ENCODE results near the gene TRABD2B.

Gene TRABD2B

DNA sequence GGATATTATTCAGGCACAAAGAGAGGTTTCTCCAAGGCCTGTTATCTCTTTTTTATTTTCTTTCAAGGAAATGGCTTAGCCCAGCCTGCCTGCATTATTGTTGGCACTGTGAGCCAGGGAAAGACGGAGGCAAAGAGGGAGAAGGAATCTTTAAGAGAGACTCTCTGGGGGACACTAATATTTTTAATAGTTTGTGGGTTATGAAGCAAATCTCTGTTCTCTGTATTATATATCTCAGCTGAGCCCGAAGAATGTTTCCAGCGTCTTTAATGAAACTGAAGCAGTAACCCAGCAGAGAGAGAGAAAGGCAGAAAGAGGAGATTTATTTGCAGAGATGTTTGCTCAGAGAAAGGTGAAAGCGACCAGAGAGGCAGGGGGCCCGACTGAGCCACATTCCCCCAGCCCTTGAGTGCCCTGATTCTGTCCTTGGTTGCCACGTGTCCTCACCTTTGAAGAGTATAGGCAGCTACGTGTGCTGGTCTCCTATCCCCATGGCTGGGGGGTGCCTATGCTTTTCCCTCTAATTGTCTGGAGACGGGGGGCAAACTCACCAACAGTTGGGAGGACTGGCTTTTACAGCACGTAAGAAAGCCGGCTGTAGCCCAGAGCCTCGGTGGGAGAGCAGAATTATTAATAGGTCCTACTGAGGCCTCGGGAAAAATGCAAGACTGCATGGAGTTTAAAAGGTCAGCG is 166.4 kb downstream of the TRABD2B start:
- no peak for FAIRE-seq
- DNase-seq (ENCODE audit: low spot score): no peak

- FAIRE-seq (no peak), DNase-seq (ENCODE audit: low spot score) (no peak)
These were observed 167.2 kb downstream of the TRABD2B start for GRCh38 chr1:47830021-47830420.

GRCh38 chr1:47828978-47829377 is 168.2 kb downstream of the TRABD2B start:
- DNase-seq (ENCODE audit: low spot score): no peak
- no peak for FAIRE-seq

DNA sequence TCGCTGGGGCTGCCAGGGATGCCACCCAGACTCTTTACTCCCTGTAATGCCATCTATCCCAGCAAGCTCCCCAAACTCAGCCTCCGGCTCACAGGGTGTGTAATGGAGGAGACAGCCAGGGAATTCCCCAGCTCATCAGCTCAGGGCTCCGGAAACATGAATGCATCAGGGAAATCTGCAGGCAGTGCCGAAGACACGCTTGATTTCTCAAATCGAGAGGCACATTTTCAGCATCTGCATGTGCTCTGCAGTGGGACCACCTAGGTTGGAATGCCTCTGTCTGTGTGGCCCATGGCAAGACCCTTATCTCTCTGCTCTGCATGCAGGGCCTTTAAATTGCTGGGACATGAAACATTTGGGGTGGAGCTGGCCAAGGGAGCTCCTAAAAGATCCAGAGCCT is 170.1 kb downstream of the TRABD2B start:
- FAIRE-seq: no peak

GRCh38 chr1:47824716-47825115 is 172.5 kb downstream of the TRABD2B start:
- FAIRE-seq: no peak
- DNase-seq (ENCODE audit: low spot score): no peak

More for the DNA sequence above, 170.1 kb downstream of the TRABD2B start:
- no peak for DNase-seq (ENCODE audit: low spot score)

DNA sequence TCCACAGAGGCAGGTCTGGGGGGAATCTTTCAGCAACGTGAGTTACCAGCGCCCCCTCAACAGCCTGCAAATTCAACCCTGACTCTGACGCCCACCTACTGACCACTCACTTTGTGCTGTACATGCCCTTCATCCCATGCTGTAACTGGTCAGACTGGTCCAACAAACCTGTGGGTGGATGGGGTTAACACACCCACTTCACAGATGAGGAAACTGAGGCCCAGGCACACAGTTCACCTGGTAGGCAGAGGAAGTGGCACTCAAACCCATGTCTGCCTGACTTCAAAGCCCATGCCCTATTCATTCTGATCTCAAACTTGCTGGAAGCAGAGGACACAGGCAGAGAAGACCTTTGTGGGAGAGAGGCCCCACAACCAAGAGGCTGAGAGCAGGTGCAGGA is 172.9 kb downstream of the TRABD2B start:
- DNase-seq (ENCODE audit: low spot score): no peak
- FAIRE-seq: no peak

GRCh38 chr1:47823040-47823808 is 174.0 kb downstream of the TRABD2B start:
- no peak for DNase-seq (ENCODE audit: low spot score)
- no peak for FAIRE-seq

GRCh38 chr1:47821760-47822159 is 175.4 kb downstream of the TRABD2B start:
- DNase-seq (ENCODE audit: low spot score): no peak
- peak; percentile 27 for FAIRE-seq

GRCh38 chr1:47819574-47819888 is 177.7 kb downstream of the TRABD2B start:
- no peak for DNase-seq (ENCODE audit: low spot score)
- no peak for FAIRE-seq

DNA sequence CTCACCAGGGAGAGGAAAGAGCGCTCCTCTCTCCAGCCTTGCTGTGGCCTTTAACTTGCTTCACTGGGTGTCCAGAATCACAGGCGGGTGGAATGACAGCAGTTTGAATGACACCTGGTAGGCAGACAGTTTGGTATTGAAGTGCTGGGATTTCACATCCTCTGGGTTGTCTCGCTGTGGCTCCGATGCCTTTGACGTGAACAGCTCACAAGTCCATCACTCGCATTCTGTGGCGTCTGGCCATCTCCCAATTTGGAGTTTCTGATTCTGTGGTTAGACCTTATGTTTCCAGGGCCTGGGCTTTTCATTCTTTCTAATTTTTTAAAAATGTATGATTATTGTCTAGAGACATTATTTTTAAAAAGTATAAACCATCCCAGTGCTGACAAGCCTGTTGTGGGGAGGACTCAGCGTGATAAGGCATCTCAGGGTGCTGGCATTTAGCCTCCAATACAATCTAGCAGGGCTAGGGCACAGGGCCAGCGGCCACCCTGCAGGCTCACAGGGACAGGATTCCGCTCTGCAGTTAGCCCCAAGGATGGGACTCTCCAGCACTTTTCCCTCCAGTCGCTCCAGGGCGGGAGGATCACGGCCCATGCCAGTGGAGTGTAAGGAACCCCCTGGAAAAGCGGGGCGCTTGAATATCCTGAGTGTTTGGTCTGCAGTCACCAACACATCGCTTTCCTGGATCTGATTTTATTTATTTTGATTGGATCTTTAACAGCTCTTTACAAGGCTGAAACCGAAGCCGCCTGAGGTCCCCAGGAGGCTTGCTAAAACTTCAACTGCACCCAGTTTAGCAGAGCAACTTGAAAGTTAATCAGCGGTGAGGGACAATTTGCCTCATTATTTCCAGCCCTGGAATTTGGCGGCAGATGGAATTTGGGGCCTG is 178.3 kb downstream of the TRABD2B start:
- DNase-seq (ENCODE audit: low spot score) (no peak), FAIRE-seq (no peak)

- FAIRE-seq: no peak
- DNase-seq (ENCODE audit: low spot score): no peak
These were observed 179.3 kb downstream of the TRABD2B start for GRCh38 chr1:47817861-47818260.

DNA sequence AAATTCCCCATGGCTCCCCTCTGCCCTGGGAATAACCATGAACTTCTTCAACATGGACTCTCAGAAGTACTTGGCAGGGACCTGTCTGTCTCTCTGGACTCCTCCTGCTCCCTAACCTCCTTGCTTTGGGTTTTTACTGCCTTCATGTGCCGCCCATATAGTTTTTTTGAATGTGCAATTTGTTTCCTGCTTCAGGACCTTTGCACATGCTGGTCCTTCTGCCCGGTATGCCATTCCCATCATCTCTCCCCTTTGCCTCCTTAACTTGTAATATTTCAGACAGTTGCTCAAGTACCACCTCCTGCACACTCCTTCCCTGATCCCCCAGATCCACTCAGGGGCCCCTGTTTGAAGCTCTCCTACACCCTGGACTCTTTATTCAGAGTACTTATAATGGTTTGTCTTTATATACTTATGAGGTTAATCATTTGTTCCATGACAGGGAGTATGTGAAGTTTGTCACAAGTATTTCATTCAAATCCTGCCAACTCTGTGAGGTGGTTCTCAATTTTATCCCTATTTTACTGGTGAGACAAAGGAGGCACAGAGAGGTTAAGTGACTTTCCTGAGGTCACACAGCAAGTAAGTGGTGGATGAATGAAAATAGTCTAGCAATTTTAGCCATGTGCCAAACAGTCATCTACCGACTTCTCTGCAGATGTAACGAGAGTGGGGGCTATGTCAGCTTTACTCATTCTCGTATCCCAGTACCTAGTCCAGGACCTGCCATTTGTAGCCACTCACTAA is 180.7 kb downstream of the TRABD2B start:
- FAIRE-seq: no peak

GRCh38 chr1:47814612-47815395 is 182.4 kb downstream of the TRABD2B start:
- DNase-seq (ENCODE audit: low spot score): no peak
- no peak for FAIRE-seq

More for the DNA sequence above, 180.7 kb downstream of the TRABD2B start:
- DNase-seq (ENCODE audit: low spot score): no peak

DNA sequence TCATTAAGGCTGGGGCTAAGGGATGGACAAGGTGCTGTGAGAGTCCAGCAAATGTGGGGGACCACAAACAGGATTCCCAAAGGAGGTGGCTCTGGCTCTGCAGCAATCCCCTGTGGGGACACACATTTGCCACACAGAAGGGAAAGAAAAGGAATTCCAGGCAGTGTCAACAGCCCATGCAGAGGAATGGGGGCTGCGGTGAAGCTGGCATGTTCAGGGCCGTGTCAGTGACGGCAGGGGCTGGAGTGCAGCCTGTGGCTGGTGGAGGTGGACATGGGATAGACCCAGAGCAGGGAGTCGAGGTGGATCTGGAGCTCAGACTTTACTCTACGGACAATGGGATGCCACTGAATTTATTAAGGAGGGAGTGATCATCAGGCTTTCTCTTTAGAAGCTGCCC is 183.2 kb downstream of the TRABD2B start:
- DNase-seq (ENCODE audit: low spot score) (no peak), FAIRE-seq (no peak)

GRCh38 chr1:47812904-47813514 is 184.2 kb downstream of the TRABD2B start:
- FAIRE-seq: no peak
- no peak for DNase-seq (ENCODE audit: low spot score)

DNA sequence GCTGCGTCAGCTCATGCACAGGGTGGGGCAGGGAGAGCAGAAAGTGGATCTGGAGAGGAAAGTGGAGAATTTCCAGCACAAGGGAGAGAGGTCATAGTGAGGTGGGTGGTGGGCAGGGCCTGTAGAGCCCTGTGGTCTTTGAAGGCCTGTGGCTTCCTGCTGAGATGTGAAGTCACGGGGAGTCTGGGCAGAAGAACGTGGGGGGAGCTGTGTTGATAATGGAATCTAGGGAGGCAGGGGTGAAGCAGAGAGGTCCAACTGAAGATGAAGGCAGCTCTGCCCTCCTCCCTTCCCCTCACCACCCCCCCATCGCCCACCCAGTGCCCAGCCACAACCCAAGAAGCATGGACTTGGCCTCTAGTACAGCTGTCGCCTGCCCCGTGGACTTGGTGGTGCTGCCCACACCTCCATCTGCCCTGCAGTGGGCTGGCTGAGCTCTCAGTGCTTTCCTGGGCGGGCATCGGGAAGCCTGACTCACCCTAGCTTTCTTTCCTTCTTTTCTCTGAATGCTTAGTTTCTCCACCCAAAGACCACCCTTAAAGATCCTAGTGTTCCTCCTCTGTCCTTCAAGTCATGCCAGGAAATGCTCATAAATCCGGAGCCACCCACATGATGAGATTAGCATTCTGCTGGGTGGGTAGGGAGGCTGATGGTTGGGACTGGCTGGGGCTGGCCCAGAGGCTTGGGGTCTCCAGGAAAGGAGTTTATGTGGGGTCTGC is 186.1 kb downstream of the TRABD2B start:
- FAIRE-seq (no peak), DNase-seq (ENCODE audit: low spot score) (no peak)

DNA sequence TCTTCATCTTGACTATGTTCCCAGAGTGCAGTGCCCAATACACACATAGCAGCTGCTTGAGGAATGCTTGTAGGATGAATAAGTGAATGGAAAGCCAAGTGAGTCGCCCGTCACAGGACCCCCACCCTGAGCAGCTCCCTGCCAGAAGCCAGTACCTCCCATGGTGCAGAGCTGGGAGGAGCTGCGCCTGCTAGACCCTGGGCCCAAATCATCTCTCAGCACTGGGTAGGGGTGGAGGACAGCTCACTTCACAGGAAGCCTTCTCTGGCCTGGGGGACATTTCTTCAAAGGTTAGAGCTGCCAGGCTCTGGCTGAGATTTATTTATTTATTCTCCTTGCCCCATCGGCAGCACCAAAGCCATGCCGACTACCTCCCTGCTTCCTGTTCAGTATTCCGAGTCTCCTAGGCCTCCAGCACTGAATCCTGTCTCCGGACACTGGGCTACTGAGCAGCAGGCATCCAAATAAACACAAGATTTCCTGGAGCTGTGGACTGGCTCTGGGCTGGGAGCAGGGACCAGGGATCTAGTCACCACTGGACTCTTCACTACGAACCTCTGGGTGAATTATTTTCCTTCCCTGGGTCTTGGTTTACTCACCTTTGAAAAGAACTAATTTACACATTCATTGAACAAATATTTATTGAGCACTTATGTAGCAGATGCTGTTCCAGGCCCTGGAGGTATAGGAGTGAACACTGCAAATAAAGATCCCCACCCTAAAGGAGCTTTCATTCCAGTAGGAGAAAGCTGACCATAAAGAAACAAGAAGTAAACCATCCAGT is 187.7 kb downstream of the TRABD2B start:
- DNase-seq (ENCODE audit: low spot score): no peak
- no peak for FAIRE-seq

GRCh38 chr1:47808612-47809011 is 188.6 kb downstream of the TRABD2B start:
- DNase-seq (ENCODE audit: low spot score): no peak
- FAIRE-seq: no peak

- no peak for FAIRE-seq
These were observed 191.2 kb downstream of the TRABD2B start for GRCh38 chr1:47805921-47806361.

More at GRCh38 chr1:47805921-47806361, 191.2 kb downstream of the TRABD2B start:
- no peak for DNase-seq (ENCODE audit: low spot score)
